ENCODE measurements around the gene SIAH1. TPM values are rescaled to one million over a fixed set of nuclear protein-coding genes. Genes with fewer than 3 reads are reported as not detected.

The SIAH1 gene
- total RNA-seq, 1 experiment from 2014 or later, result 27.2 TPM

GRCh38 chr16:48361012-48361411, 24.2 kb downstream of the SIAH1 start:
- BruUV-seq (replicated peaks), result no TSS peak
- no peak overlapping the region for H3K4me3 ChIP-seq (ENCODE audit: low read depth, low read length)
- ChIA-PET CTCF (no interaction called here), POLR2A (no interaction called here)
- H3K36me3 ChIP-seq (ENCODE audit: control insufficient read depth, insufficient read depth, low read length), result no peaks in the 10 kb centered on the region
- no peaks in the 10 kb centered on the region for H3K9me3 ChIP-seq
- no peak for TF ChIP-seq CTCF (IDR thresholded peaks at IDR 0.05; ENCODE audit: insufficient read depth in 1 of 2, low read depth in 1 of 2, low read length in 1 of 2, severe bottlenecking in 1 of 2, unreplicated experiment in 1 of 2)
- H3K27ac Mint-ChIP-seq (ENCODE audit: unreplicated experiment), result no peak overlapping the region
- peaks cover 22% of the 10 kb centered on the region for H3K36me3 Mint-ChIP-seq (ENCODE audit: insufficient read depth, unreplicated experiment)
- H3K27me3 ChIP-seq (replicated peaks; ENCODE audit: control insufficient read depth, insufficient read depth, low read length), result no peaks in the 10 kb centered on the region
- no peak for DNase-seq
- peaks cover 5% of the 10 kb centered on the region; the same call in 1 of the 2 replicates for H3K4me1 ChIP-seq
- intact Hi-C loops (cut with micrococcal nuclease; ENCODE audit: unreplicated experiment), result no loop called here
- H3K4me3 Mint-ChIP-seq (ENCODE audit: unreplicated experiment), result no peak overlapping the region
- no peaks in the 10 kb centered on the region for H3K9me3 Mint-ChIP-seq (ENCODE audit: unreplicated experiment)
- no peaks in the 10 kb centered on the region for H3K4me1 Mint-ChIP-seq (ENCODE audit: low read depth, unreplicated experiment)
- H3K27me3 Mint-ChIP-seq (ENCODE audit: insufficient read depth, unreplicated experiment), result no peaks in the 10 kb centered on the region

- no peaks in the 10 kb centered on the region for H3K27me3 ChIP-seq (replicated peaks; ENCODE audit: control insufficient read depth, insufficient read depth, low read length)
- H3K36me3 ChIP-seq (ENCODE audit: control insufficient read depth, insufficient read depth, low read length), result no peaks in the 10 kb centered on the region
- H3K9me3 ChIP-seq, result no peaks in the 10 kb centered on the region
- H3K9me3 Mint-ChIP-seq (ENCODE audit: unreplicated experiment), result no peaks in the 10 kb centered on the region
- BruUV-seq (replicated peaks), result no TSS peak
- H3K36me3 Mint-ChIP-seq (ENCODE audit: insufficient read depth, unreplicated experiment), result peaks cover 28% of the 10 kb centered on the region
- H3K4me1 ChIP-seq, result no peaks in the 10 kb centered on the region
- ChIA-PET POLR2A (no interaction called here), CTCF (no interaction called here)
- no peaks in the 10 kb centered on the region for H3K4me1 Mint-ChIP-seq (ENCODE audit: low read depth, unreplicated experiment)
- no peaks in the 10 kb centered on the region for H3K27me3 Mint-ChIP-seq (ENCODE audit: insufficient read depth, unreplicated experiment)
- no peak overlapping the region for H3K4me3 Mint-ChIP-seq (ENCODE audit: unreplicated experiment)
- no peak for DNase-seq
- H3K27ac Mint-ChIP-seq (ENCODE audit: unreplicated experiment), result no peak overlapping the region
- no peak overlapping the region for H3K4me3 ChIP-seq (ENCODE audit: low read depth, low read length)
- intact Hi-C loops (cut with micrococcal nuclease; ENCODE audit: unreplicated experiment), result no loop called here
- no peak for TF ChIP-seq CTCF (IDR thresholded peaks at IDR 0.05; ENCODE audit: insufficient read depth in 1 of 2, low read depth in 1 of 2, low read length in 1 of 2, severe bottlenecking in 1 of 2, unreplicated experiment in 1 of 2)
Observed at GRCh38 chr16:48359983-48360382, 25.2 kb downstream of the SIAH1 start.

GRCh38 chr16:48358419-48358818, 26.8 kb downstream of the SIAH1 start:
- Mint-ChIP-seq H3K4me3 (ENCODE audit: unreplicated experiment) (no peak overlapping the region), H3K9me3 (ENCODE audit: unreplicated experiment) (no peaks in the 10 kb centered on the region), H3K4me1 (ENCODE audit: low read depth, unreplicated experiment) (no peaks in the 10 kb centered on the region), H3K27ac (ENCODE audit: unreplicated experiment) (no peak overlapping the region), H3K27me3 (ENCODE audit: insufficient read depth, unreplicated experiment) (no peaks in the 10 kb centered on the region), H3K36me3 (ENCODE audit: insufficient read depth, unreplicated experiment) (peaks cover 41% of the 10 kb centered on the region)
- Histone ChIP-seq H3K4me3 (ENCODE audit: low read depth, low read length) (no peak overlapping the region), H3K27me3 (replicated peaks; ENCODE audit: control insufficient read depth, insufficient read depth, low read length) (no peaks in the 10 kb centered on the region), H3K9me3 (no peaks in the 10 kb centered on the region), H3K36me3 (ENCODE audit: control insufficient read depth, insufficient read depth, low read length) (no peaks in the 10 kb centered on the region), H3K4me1 (no peaks in the 10 kb centered on the region)
- DNase-seq, result no peak
- ChIA-PET CTCF (no interaction called here), POLR2A (no interaction called here)
- intact Hi-C loops (cut with micrococcal nuclease; ENCODE audit: unreplicated experiment), result no loop called here
- no peak for TF ChIP-seq CTCF (IDR thresholded peaks at IDR 0.05; ENCODE audit: insufficient read depth in 1 of 2, low read depth in 1 of 2, low read length in 1 of 2, severe bottlenecking in 1 of 2, unreplicated experiment in 1 of 2)
- no TSS peak for BruUV-seq (replicated peaks)
